ENCODE measurements around the gene MSANTD3. TPM values are rescaled to one million over a fixed set of nuclear protein-coding genes. Genes with fewer than 3 reads are reported as not detected.

The MSANTD3 gene
- total RNA-seq, 1 donor from 2014 or later, result 26.4 TPM

GRCh38 chr9:100488177-100488576 lies 61.2 kb downstream of the MSANTD3 start:
- DNase-seq (ENCODE audit: extremely low spot score, unreplicated experiment), result no peak
- H3K4me3 Mint-ChIP-seq, result no peak overlapping the region
- TF ChIP-seq CTCF (conservative IDR thresholded peaks at IDR 0.05), result no peak
- no peaks in the 10 kb centered on the region for H3K9me3 Mint-ChIP-seq
- peaks cover 8% of the 10 kb centered on the region for H3K36me3 Mint-ChIP-seq
- H3K27ac Mint-ChIP-seq, result no peak overlapping the region
- no peaks in the 10 kb centered on the region for H3K27me3 Mint-ChIP-seq
- peaks cover 11% of the 10 kb centered on the region for H3K4me1 Mint-ChIP-seq (ENCODE audit: unreplicated experiment)

DNA sequence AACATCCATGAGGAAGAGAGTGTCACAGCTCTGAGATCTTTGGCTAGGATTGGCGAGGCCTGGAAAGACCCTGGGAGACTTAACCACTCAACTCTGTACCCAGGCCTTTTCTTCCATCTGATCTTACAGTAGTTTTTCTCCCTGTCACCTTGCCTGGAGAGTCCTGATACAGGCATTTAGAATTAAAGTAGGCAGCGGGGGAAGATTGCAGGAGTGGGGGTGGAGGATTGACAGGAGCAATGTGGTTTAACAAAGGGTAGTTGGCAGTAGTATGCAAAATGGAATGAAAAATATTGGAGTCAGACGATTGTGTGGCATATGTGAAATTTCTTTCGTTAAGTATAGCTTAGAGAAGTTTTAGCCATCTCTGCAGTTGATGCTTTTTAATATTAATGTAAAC lies 62.9 kb downstream of the MSANTD3 start:
- DNase-seq (ENCODE audit: extremely low spot score, unreplicated experiment), result no peak
- TF ChIP-seq CTCF (conservative IDR thresholded peaks at IDR 0.05), result no peak
- H3K9me3 Mint-ChIP-seq, result no peaks in the 10 kb centered on the region
- peaks cover 11% of the 10 kb centered on the region for H3K4me1 Mint-ChIP-seq (ENCODE audit: unreplicated experiment)
- H3K4me3 Mint-ChIP-seq, result no peak overlapping the region
- peaks cover 7% of the 10 kb centered on the region for H3K36me3 Mint-ChIP-seq
- H3K27ac Mint-ChIP-seq, result no peak overlapping the region
- no peaks in the 10 kb centered on the region for H3K27me3 Mint-ChIP-seq

GRCh38 chr9:100492952-100493351 lies 66.0 kb downstream of the MSANTD3 start:
- TF ChIP-seq CTCF (conservative IDR thresholded peaks at IDR 0.05), result no peak
- Mint-ChIP-seq H3K4me1 (ENCODE audit: unreplicated experiment) (peaks cover 20% of the 10 kb centered on the region), H3K4me3 (no peak overlapping the region), H3K27ac (no peak overlapping the region), H3K36me3 (peaks cover 3% of the 10 kb centered on the region), H3K27me3 (no peaks in the 10 kb centered on the region), H3K9me3 (no peaks in the 10 kb centered on the region)
- DNase-seq (ENCODE audit: extremely low spot score, unreplicated experiment), result no peak

DNA sequence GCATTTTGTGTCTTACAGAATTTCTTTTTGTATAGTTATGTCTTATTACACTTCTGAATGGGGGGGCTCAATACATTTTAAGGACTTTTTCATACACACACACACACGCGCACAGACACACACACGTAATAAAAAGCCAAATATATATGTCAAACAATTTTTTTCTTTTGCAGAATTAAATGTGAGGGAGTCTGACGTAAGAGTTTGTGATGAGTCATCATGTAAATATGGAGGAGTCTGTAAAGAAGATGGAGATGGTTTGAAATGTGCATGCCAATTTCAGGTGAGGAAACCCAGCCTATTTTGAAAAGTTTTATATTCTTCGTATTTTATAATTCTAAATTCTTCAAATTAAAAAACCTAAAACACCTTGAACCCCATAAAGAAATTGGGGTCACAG lies 71.6 kb downstream of the MSANTD3 start:
- Mint-ChIP-seq H3K27ac (no peak overlapping the region), H3K36me3 (peaks cover 20% of the 10 kb centered on the region), H3K9me3 (no peaks in the 10 kb centered on the region), H3K4me3 (no peak overlapping the region), H3K27me3 (no peaks in the 10 kb centered on the region), H3K4me1 (ENCODE audit: unreplicated experiment) (peaks cover 9% of the 10 kb centered on the region)
- no peak for DNase-seq (ENCODE audit: extremely low spot score, unreplicated experiment)
- no peak for TF ChIP-seq CTCF (conservative IDR thresholded peaks at IDR 0.05)

- Mint-ChIP-seq H3K9me3 (no peaks in the 10 kb centered on the region), H3K27me3 (no peaks in the 10 kb centered on the region), H3K27ac (no peak overlapping the region), H3K4me1 (ENCODE audit: unreplicated experiment) (peaks cover 9% of the 10 kb centered on the region), H3K36me3 (peaks cover 24% of the 10 kb centered on the region), H3K4me3 (no peak overlapping the region)
- TF ChIP-seq CTCF (conservative IDR thresholded peaks at IDR 0.05), result no peak
- DNase-seq (ENCODE audit: extremely low spot score, unreplicated experiment), result no peak
Observed at GRCh38 chr9:100499460-100499859, 72.5 kb downstream of the MSANTD3 start.

DNA sequence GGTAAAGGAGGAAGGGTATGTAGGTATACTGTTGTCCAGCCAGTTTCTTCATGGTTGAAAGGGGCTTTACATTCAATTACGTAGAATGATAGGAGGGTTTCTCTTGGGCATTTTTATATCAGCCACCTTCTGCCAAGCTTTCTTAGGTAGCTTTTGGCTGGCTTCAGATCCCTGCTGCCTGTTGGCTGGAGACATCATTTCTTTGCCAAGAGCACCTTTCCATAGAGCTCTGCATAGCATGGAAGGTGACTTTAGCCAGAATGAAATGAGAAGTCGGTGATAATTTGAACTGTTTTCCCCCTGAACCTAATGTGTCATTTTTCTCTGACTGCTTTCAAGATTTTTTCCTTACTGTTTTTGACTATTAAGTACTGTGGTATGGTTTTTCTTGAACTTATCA lies 72.9 kb downstream of the MSANTD3 start:
- Mint-ChIP-seq H3K9me3 (no peaks in the 10 kb centered on the region), H3K36me3 (peaks cover 24% of the 10 kb centered on the region), H3K27me3 (no peaks in the 10 kb centered on the region), H3K27ac (no peak overlapping the region), H3K4me3 (no peak overlapping the region), H3K4me1 (ENCODE audit: unreplicated experiment) (peaks cover 9% of the 10 kb centered on the region)
- DNase-seq (ENCODE audit: extremely low spot score, unreplicated experiment), result no peak
- no peak for TF ChIP-seq CTCF (conservative IDR thresholded peaks at IDR 0.05)

Measured in type B pancreatic cell (in vitro differentiated cells).